HepG2 (cell line): ENCODE measurements around the gene PADI6. TPM values are rescaled to one million over a fixed set of nuclear protein-coding genes. Genes with fewer than 3 reads are reported as not detected.

Experiments
- ATAC-seq: fragments of 200-7000 bp; cut with Tn5 transposase; 3 replicates; pipeline ENCODE4 v1.9.1; 2020; ENCODE audit warnings: mild to moderate bottlenecking, moderate library complexity
- BruUV-seq: library from RNA; stranded (reverse); fragments of 400-500 nt; replicated peaks from 2 replicates; lab custom pipeline; 2021; lab: Mats Ljungman, UMichigan
- CTCF ChIA-PET: fragments of 300-600 bp; formaldehyde crosslinking; extraction: SDS; loops from one replicate; lab custom pipeline; 2021; ENCODE audit warnings: low total read pairs, inconsistent platforms, low intra/inter-chr PET ratio; lab: Yijun Ruan, JAX
- POLR2A ChIA-PET: fragments of 350-600 bp; sonication (Branson Sonifier 250); formaldehyde crosslinking; loops from one replicate; lab custom pipeline; 2020; ENCODE audit warnings: antibody characterized with exemption, inconsistent platforms; lab: Yijun Ruan, JAX
- DNase-seq: peaks from one replicate; pipeline ENCODE4 v3.0.0-alpha.2; 2015; ENCODE audit warnings: low spot score
- FAIRE-seq: peaks from 3 replicates; lab custom pipeline; 2011; peaks lifted over from hg19 to GRCh38; lab: Jason Lieb, UNC
- H2AFZ ChIP-seq: one replicate; pipeline ENCODE4 v1.6.1; 2011; ENCODE audit warnings: low read length, inconsistent platforms
- H3K27ac ChIP-seq: fragments of 300-600 bp; 3 replicates; pipeline ENCODE4 v1.8.0; 2011; ENCODE audit warnings: mixed run types, mild to moderate bottlenecking, mixed read lengths, low read length, inconsistent platforms; ENCODE audit not compliant: insufficient read depth; ENCODE audit errors: extremely low read length
- H3K27me3 ChIP-seq, 2 experiments: fragments of 200-600 bp in 1 of 2; 2 replicates in 1 of 2; 3 replicates in 1 of 2; pipeline versions ENCODE4 v1.6.0 to v1.8.0; 2011; ENCODE audit warnings: low read length in 2 of 2, mild to moderate bottlenecking in 2 of 2, moderate library complexity in 2 of 2, inconsistent platforms in 1 of 2; ENCODE audit not compliant: insufficient read depth in 2 of 2, control insufficient read depth in 1 of 2
- H3K36me3 ChIP-seq, 2 experiments: fragments of 200-600 bp in 1 of 2; replicated peaks in 1 of 2; 2 replicates in 1 of 2; 3 replicates in 1 of 2; pipeline versions ENCODE4 v1.5.1 to v1.8.0; 2011; ENCODE audit warnings: low read length in 2 of 2, inconsistent platforms in 1 of 2; ENCODE audit not compliant: insufficient read depth in 2 of 2, control insufficient read depth in 1 of 2
- H3K4me1 ChIP-seq: 2 replicates; pipeline ENCODE4 v1.5.1; 2012; ENCODE audit warnings: low read length, inconsistent platforms; ENCODE audit not compliant: insufficient read depth
- H3K4me2 ChIP-seq: 2 replicates; pipeline ENCODE4 v1.6.0; 2011; ENCODE audit warnings: low read depth, low read length, inconsistent platforms
- H3K4me3 ChIP-seq, 3 experiments: fragments of 200-600 bp in 1 of 3; sonication (generic), shearing (Covaris generic) in 1 of 3; replicated peaks in 1 of 3; 2 replicates each; pipeline ENCODE4 v1.5.1; 2011 to 2016; ENCODE audit warnings: low read length in 3 of 3, inconsistent platforms in 2 of 3, low read depth in 2 of 3, mild to moderate bottlenecking in 2 of 3, control low read depth in 1 of 3, mixed read lengths in 1 of 3; ENCODE audit not compliant: insufficient read depth in 1 of 3
- H3K79me2 ChIP-seq: one replicate; pipeline ENCODE4 v1.6.1; 2011; ENCODE audit warnings: low read length, inconsistent platforms; ENCODE audit not compliant: insufficient read depth
- H3K9ac ChIP-seq: 2 replicates; pipeline ENCODE4 v1.6.0; 2011; ENCODE audit warnings: mild to moderate bottlenecking, low read depth, low read length, inconsistent platforms; ENCODE audit not compliant: insufficient read depth
- H3K9me3 ChIP-seq: 2 replicates; pipeline ENCODE4 v1.5.1; 2012; ENCODE audit warnings: mild to moderate bottlenecking, low read length
- H4K20me1 ChIP-seq: 2 replicates; pipeline ENCODE4 v1.6.0; 2011; ENCODE audit warnings: inconsistent platforms, mild to moderate bottlenecking, low read length, moderate library complexity; ENCODE audit not compliant: insufficient read depth
- ATF7-NPFF ChIP-seq: sonication (generic); formaldehyde crosslinking; IDR thresholded peaks from 2 replicates; pipeline ENCODE4 v1.8.1; 2023; ENCODE audit warnings: mild to moderate bottlenecking, low read depth, missing genetic modification reagents, moderate library complexity
- CREB1 ChIP-seq, 2 experiments: fragments of 450-650 bp in 1 of 2; IDR thresholded peaks; 2 replicates each; pipeline ENCODE4 v1.6.1; 2016 to 2017; ENCODE audit warnings: control low read depth in 1 of 2, mild to moderate bottlenecking in 1 of 2, missing compliant biosample characterization in 1 of 2, missing genetic modification characterization in 1 of 2
- MAFF ChIP-seq: IDR thresholded peaks from 2 replicates; pipeline ENCODE4 v1.6.1; 2011; ENCODE audit warnings: low read depth, low read length, improper control_type of control experiment
- MAFK ChIP-seq, 2 experiments: IDR thresholded peaks in 1 of 2; conservative IDR thresholded peaks in 1 of 2; 2 replicates each; pipeline ENCODE4 v1.6.1; 2011; ENCODE audit warnings: improper control_type of control experiment in 2 of 2, low read length in 2 of 2
- NFE2L2 ChIP-seq: fragments of 150-350 bp; IDR thresholded peaks from 2 replicates; pipeline ENCODE4 v1.6.1; 2014; ENCODE audit warnings: low read length
- NR3C1 ChIP-seq: sonication (generic); formaldehyde crosslinking; IDR thresholded peaks from 2 replicates; pipeline ENCODE4 v1.4.0; 2020; ENCODE audit warnings: missing genetic modification reagents
- SIX1 ChIP-seq: sonication (generic); formaldehyde crosslinking; IDR thresholded peaks from 2 replicates; pipeline ENCODE4 v1.4.0; 2020; ENCODE audit warnings: missing genetic modification reagents, borderline replicate concordance
- ZBTB8A ChIP-seq: sonication (generic); formaldehyde crosslinking; IDR thresholded peaks from 2 replicates; pipeline ENCODE4 v1.4.0; 2020; ENCODE audit warnings: mild to moderate bottlenecking, low read depth, missing genetic modification reagents, borderline replicate concordance
- WGBS: methylation state at CpG from one replicate; pipeline ENCODE4 v1.1.6; 2017; ENCODE audit warnings: low lambda C conversion rate; 5-methylcytosine and 5-hydroxymethylcytosine counted together
- in situ Hi-C: cut with HindIII; loops from 2 replicates; pipeline ENCODE4 v1.10.0; 2017; ENCODE audit warnings: low pct_unique_long_range_greater_than_20kb; ENCODE audit not compliant: extremely low pct_ligation_motif_present
- intact Hi-C: fragments of 100-400 bp; cut with micrococcal nuclease; formaldehyde crosslinking; loops from one replicate; pipeline ENCODE4 v1.10.0; 2022; ENCODE audit not compliant: unreplicated experiment
- polyA plus RNA-seq, 8 experiments: library from polyadenylated mRNA; depleted of rRNA in 3 of 8; stranded (reverse) in 7 of 8; unstranded in 1 of 8; fragments of >200 nt; fragmentation: Illumina TruSeq in 4 of 8; extraction: Trizol in 4 of 8; gene quantifications; 2 replicates each; pipeline versions ENCODE4 v1.2.1 to v1.2.3, GENCODE V29; 2011 to 2016; ENCODE audit warnings: low read depth in 4 of 8, missing spikeins in 1 of 8, mixed read lengths in 1 of 8; ENCODE audit not compliant: insufficient read depth in 1 of 8
- total RNA-seq, 5 experiments: library from RNA; depleted of rRNA; stranded (reverse); fragments of >200 nt; fragmentation: Illumina TruSeq; extraction: Trizol; gene quantifications; 2 replicates each; pipeline ENCODE4 v1.2.3, GENCODE V29; 2016; ENCODE audit warnings: low read depth in 1 of 5
- TF ChIP-seq, protein P1 (sequence below): sonication (generic); formaldehyde crosslinking; IDR thresholded peaks from 2 replicates; pipeline ENCODE4 v1.5.0; 2020; ENCODE audit warnings: missing genetic modification reagents
- TF ChIP-seq, protein P2 (sequence below): sonication (generic); formaldehyde crosslinking; conservative IDR thresholded peaks from 2 replicates; pipeline ENCODE4 v1.5.0; 2020; ENCODE audit warnings: missing genetic modification reagents

PADI6 gene
- total and polyA plus RNA-seq, 2 of the 13 experiments (the other 11 are each of a cell fraction or from before 2014, with no cell fraction given): not detected

DNA sequence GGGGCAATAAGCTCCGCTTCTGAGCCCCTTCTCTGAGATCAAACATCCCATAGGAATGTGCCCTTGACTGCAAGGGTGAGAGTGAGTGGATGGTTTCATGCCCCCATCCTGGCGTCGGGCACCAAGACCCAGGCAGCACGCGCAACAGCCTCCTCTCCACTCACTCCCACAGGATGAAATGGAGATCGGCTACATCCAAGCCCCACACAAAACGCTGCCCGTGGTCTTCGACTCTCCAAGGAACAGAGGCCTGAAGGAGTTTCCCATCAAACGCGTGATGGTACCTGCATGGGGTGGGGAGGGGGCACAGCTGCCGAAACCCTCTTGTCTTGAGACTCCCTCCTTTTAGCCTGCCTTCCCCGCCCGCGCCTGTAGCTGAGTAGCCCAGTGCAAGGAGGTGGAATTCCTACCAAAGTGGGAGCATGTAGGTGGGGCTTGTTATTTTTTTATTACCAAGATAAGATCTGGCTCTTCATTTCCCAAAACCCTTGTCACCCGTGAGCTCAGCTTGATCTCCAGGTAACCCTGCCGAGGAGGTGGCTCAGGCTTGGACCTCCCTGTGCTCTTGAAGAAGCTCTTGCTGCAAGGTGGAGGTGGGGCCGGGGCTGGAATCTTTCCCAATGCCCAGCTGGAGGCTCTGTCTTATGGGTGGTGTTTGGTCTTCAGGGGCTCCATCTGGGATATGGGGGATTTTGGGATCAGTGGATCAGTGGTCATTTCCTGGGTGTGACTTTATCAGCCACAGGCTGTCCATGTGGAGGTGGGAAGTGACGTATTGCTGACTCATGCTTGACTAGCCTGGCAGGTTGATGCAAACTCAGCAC, 24.0 kb upstream of the PADI6 start:
- intact Hi-C loops (no loop called here), in situ Hi-C loops (no loop called here)
- no peaks in the 10 kb centered on the region for H3K4me1 ChIP-seq
- H3K79me2 ChIP-seq: no peaks in the 10 kb centered on the region
- H4K20me1 ChIP-seq: 0 out of 2 replicates have a peak, but pooled peaks cover 4% of the 10 kb centered on the region
- H3K4me3 ChIP-seq: no peak overlapping the region
- DNase-seq: no peak
- 71% methylated on average over 16 of the region's 19 CpGs for WGBS
- no peaks in the 10 kb centered on the region for H3K36me3 ChIP-seq
- no peak for FAIRE-seq
- H3K9ac ChIP-seq: no peak overlapping the region
- CTCF ChIA-PET: no interaction called here
- BruUV-seq: no TSS peak
- no peak overlapping the region for H3K27ac ChIP-seq
- no peak overlapping the region for H2AFZ ChIP-seq
- H3K27me3 ChIP-seq: peaks cover 0 to 3% of the 10 kb centered on the region in 2 experiments; a peak in 2 of 5 replicates
- POLR2A ChIA-PET: interaction anchor here (0.6 kb wide), 1 partner anchor 240 kb away, joined by 3 read pairs; no protein-coding TSS in a partner anchor
- no peaks in the 10 kb centered on the region for H3K9me3 ChIP-seq
- H3K4me2 ChIP-seq: no peak overlapping the region
- ATAC-seq: no peak
- TF ChIP-seq CREB1 (IDR thresholded peaks at IDR 0.05) (peak; percentile 54), CREB1 (CRISPR knock-in tag; IDR thresholded peaks at IDR 0.05) (no peak), ZBTB8A (CRISPR knock-in tag) (no peak), NFE2L2 (peak; percentile 72), MAFF (peak; percentile 64), ATF7-NPFF (CRISPR knock-in tag) (no peak), NR3C1 (CRISPR knock-in tag) (no peak), MAFK (conservative IDR thresholded peaks at IDR 0.05 in 1 of 2, IDR thresholded peaks at IDR 0.05 in 1 of 2; ENCODE audit: low read length in 2 of 2) (peak; percentile 52 to 75), SIX1 (no peak)
- TF ChIP-seq, protein P1, sequence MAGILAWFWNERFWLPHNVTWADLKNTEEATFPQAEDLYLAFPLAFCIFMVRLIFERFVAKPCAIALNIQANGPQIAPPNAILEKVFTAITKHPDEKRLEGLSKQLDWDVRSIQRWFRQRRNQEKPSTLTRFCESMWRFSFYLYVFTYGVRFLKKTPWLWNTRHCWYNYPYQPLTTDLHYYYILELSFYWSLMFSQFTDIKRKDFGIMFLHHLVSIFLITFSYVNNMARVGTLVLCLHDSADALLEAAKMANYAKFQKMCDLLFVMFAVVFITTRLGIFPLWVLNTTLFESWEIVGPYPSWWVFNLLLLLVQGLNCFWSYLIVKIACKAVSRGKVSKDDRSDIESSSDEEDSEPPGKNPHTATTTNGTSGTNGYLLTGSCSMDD (CRISPR knock-in tag): no peak
- TF ChIP-seq, protein P2, sequence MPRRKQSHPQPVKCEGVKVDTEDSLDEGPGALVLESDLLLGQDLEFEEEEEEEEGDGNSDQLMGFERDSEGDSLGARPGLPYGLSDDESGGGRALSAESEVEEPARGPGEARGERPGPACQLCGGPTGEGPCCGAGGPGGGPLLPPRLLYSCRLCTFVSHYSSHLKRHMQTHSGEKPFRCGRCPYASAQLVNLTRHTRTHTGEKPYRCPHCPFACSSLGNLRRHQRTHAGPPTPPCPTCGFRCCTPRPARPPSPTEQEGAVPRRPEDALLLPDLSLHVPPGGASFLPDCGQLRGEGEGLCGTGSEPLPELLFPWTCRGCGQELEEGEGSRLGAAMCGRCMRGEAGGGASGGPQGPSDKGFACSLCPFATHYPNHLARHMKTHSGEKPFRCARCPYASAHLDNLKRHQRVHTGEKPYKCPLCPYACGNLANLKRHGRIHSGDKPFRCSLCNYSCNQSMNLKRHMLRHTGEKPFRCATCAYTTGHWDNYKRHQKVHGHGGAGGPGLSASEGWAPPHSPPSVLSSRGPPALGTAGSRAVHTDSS (CRISPR knock-in tag): no peak
- TF ChIP-seq, all 625 proteins: peak for 4
